WTC11 (cell line): ENCODE results near the gene PLCH2. TPM values are rescaled to one million over a fixed set of nuclear protein-coding genes. Genes with fewer than 3 reads are reported as not detected.

Source experiments
- ATAC-seq: fragments of 200-7000 bp; cut with Tn5 transposase; 2 replicates; pipeline ENCODE4 v1.10.0; 2021; ENCODE audit warnings: mild to moderate bottlenecking, moderate library complexity
- CTCF ChIA-PET: fragments of 300-600 bp; sonication (Branson Sonifier 250); formaldehyde crosslinking; loops from one replicate; lab custom pipeline; 2021; ENCODE audit warnings: antibody characterized with exemption; lab: Charles Lee
- POLR2A ChIA-PET: fragments of 350-600 bp; sonication (Branson Sonifier 250); formaldehyde crosslinking; loops from one replicate; lab custom pipeline; 2021; ENCODE audit warnings: antibody characterized with exemption; lab: Charles Lee
- DNase-seq: peaks from one replicate; pipeline ENCODE4 v3.0.0; 2021; ENCODE audit warnings: low spot score
- H3K27ac Mint-ChIP-seq: 2 replicates; pipeline ENCODE4 v1.8.0; 2021; ENCODE audit warnings: mixed read lengths
- H3K27me3 Mint-ChIP-seq: 2 replicates; pipeline ENCODE4 v1.8.0; 2021; ENCODE audit warnings: low read depth, mild to moderate bottlenecking, moderate library complexity, mixed read lengths
- H3K36me3 Mint-ChIP-seq: 2 replicates; pipeline ENCODE4 v1.8.0; 2021; ENCODE audit warnings: mixed read lengths
- H3K4me1 Mint-ChIP-seq: 2 replicates; pipeline ENCODE4 v1.8.0; 2022; ENCODE audit warnings: mixed read lengths
- H3K4me3 Mint-ChIP-seq: 2 replicates; pipeline ENCODE4 v1.8.0; 2021; ENCODE audit warnings: mild to moderate bottlenecking, moderate library complexity, mixed read lengths
- H3K9me3 Mint-ChIP-seq: 2 replicates; pipeline ENCODE4 v1.8.0; 2021; ENCODE audit warnings: mixed read lengths
- AFF4 ChIP-seq: sonication (generic); formaldehyde crosslinking; IDR thresholded peaks from 2 replicates; pipeline ENCODE4 v1.8.1; 2023; ENCODE audit warnings: mild to moderate bottlenecking, missing genetic modification reagents, borderline replicate concordance
- E2F5 ChIP-seq: sonication (generic); formaldehyde crosslinking; IDR thresholded peaks from 2 replicates; pipeline ENCODE4 v1.8.1; 2022; ENCODE audit warnings: mild to moderate bottlenecking, moderate library complexity, missing genetic modification reagents
- HMGA2 ChIP-seq: fragments of 250-450 bp; sonication (Bioruptor Pico); IDR thresholded peaks from 2 replicates; pipeline ENCODE4 v1.4.0; 2021; ENCODE audit warnings: mild to moderate bottlenecking, moderate library complexity
- IRF1 ChIP-seq: sonication (generic); formaldehyde crosslinking; IDR thresholded peaks from 2 replicates; pipeline ENCODE4 v1.8.0; 2023; ENCODE audit warnings: missing genetic modification reagents
- NR1H2 ChIP-seq: sonication (generic); formaldehyde crosslinking; IDR thresholded peaks from 2 replicates; pipeline ENCODE4 v1.9.0; 2021; ENCODE audit warnings: mild to moderate bottlenecking, moderate library complexity, missing genetic modification reagents
- PRRX2 ChIP-seq: fragments of 250-450 bp; sonication (Bioruptor Pico); IDR thresholded peaks from 2 replicates; pipeline ENCODE4 v1.8.0; 2021; ENCODE audit warnings: mild to moderate bottlenecking
- SOX15 ChIP-seq: fragments of 250-450 bp; sonication (Bioruptor Pico); IDR thresholded peaks from 2 replicates; pipeline ENCODE4 v1.9.0; 2021; ENCODE audit warnings: mild to moderate bottlenecking
- SP1 ChIP-seq: sonication (generic); formaldehyde crosslinking; conservative IDR thresholded peaks from 2 replicates; pipeline ENCODE4 v1.8.1; 2022; ENCODE audit warnings: missing genetic modification reagents
- TCF7 ChIP-seq: sonication (generic); formaldehyde crosslinking; IDR thresholded peaks from 2 replicates; pipeline ENCODE4 v1.8.0; 2022; ENCODE audit warnings: mild to moderate bottlenecking, low read depth, missing genetic modification reagents, moderate library complexity
- TEAD4 ChIP-seq: sonication (generic); formaldehyde crosslinking; IDR thresholded peaks from 2 replicates; pipeline ENCODE4 v1.8.0; 2022; ENCODE audit warnings: mild to moderate bottlenecking, missing genetic modification reagents
- USF2 ChIP-seq: sonication (generic); formaldehyde crosslinking; IDR thresholded peaks from 2 replicates; pipeline ENCODE4 v1.8.1; 2023; ENCODE audit warnings: mild to moderate bottlenecking, missing genetic modification reagents, moderate library complexity
- ZBTB21 ChIP-seq: sonication (generic); formaldehyde crosslinking; IDR thresholded peaks from 2 replicates; pipeline ENCODE4 v1.8.1; 2023; ENCODE audit warnings: mild to moderate bottlenecking, missing genetic modification reagents, borderline replicate concordance
- ZBTB43 ChIP-seq: sonication (generic); formaldehyde crosslinking; IDR thresholded peaks from 2 replicates; pipeline ENCODE4 v1.8.1; 2023; ENCODE audit warnings: mild to moderate bottlenecking, missing genetic modification reagents
- ZMAT4 ChIP-seq: fragments of 250-450 bp; sonication (Bioruptor Pico); IDR thresholded peaks from 2 replicates; pipeline ENCODE4 v1.9.0; 2021; ENCODE audit warnings: mild to moderate bottlenecking
- ZNF281 ChIP-seq: sonication (generic); formaldehyde crosslinking; IDR thresholded peaks from 2 replicates; pipeline ENCODE4 v1.8.0; 2023; ENCODE audit warnings: mild to moderate bottlenecking, missing genetic modification reagents
- ZNF532 ChIP-seq: fragments of 250-450 bp; sonication (Bioruptor Pico); IDR thresholded peaks from 2 replicates; pipeline ENCODE4 v1.9.0; 2021; ENCODE audit warnings: mild to moderate bottlenecking, borderline replicate concordance
- ZSCAN18 ChIP-seq: fragments of 250-450 bp; sonication (Bioruptor Pico); IDR thresholded peaks from 2 replicates; pipeline ENCODE4 v2.1.2; 2022; ENCODE audit warnings: mild to moderate bottlenecking, moderate library complexity
- total RNA-seq: library from RNA; stranded (reverse); gene quantifications from 3 replicates; pipeline ENCODE4 v1.2.3, GENCODE V29; 2021

PLCH2 gene
- total RNA-seq, 1 experiment from 2014 or later: 0.17 TPM

- TF ChIP-seq ZBTB43 (no peak), AFF4 (no peak), TCF7 (CRISPR knock-in tag) (no peak), NR1H2 (CRISPR knock-in tag) (no peak), HMGA2 (CRISPR knock-in tag) (no peak)
Observed at GRCh38 chr1:2512862-2513421, 36.9 kb downstream of the PLCH2 start (continued).

- H3K27ac Mint-ChIP-seq: no peak overlapping the region
- CTCF ChIA-PET: interaction anchor here (1.1 to 1.4 kb wide), 2 partner anchors 10 to 21 kb away, joined by 4 to 6 read pairs; no protein-coding TSS in a partner anchor
- no peaks in the 10 kb centered on the region for H3K4me1 Mint-ChIP-seq
- H3K4me3 Mint-ChIP-seq: no peak overlapping the region
- POLR2A ChIA-PET: no interaction called here
- ATAC-seq: no peak
- peaks cover 23% of the 10 kb centered on the region for H3K36me3 Mint-ChIP-seq
- no peaks in the 10 kb centered on the region for H3K9me3 Mint-ChIP-seq
- no peaks in the 10 kb centered on the region for H3K27me3 Mint-ChIP-seq
- no peak for DNase-seq
- no peak for TF ChIP-seq ZSCAN18 (CRISPR knock-in tag)
- TF ChIP-seq USF2: no peak
- TF ChIP-seq SP1 (CRISPR knock-in tag): no peak
- TF ChIP-seq ZMAT4 (CRISPR knock-in tag): no peak
- TF ChIP-seq ZBTB21 (CRISPR knock-in tag): no peak
- TF ChIP-seq ZNF532: no peak
- TF ChIP-seq PRRX2 (CRISPR knock-in tag): no peak
- no peak for TF ChIP-seq ZNF281 (CRISPR knock-in tag)
- TF ChIP-seq E2F5: no peak
- no peak for TF ChIP-seq SOX15 (CRISPR knock-in tag)
- TF ChIP-seq IRF1: no peak
- no peak for TF ChIP-seq NR1H2 (CRISPR knock-in tag)
- TF ChIP-seq TEAD4 (CRISPR knock-in tag): no peak
Observed at GRCh38 chr1:2513939-2514652, 38.0 kb downstream of the PLCH2 start.
